ENCODE results near the gene SOCS6.
"Not testable (repeated sequence)": the region's sequence is repeated elsewhere in the genome, so short reads cannot be mapped to it uniquely, and the experiment has no call there.

The SOCS6 gene

GRCh38 chr18:70363861-70364260 lies 75.0 kb downstream of the SOCS6 start:
- no peak for DNase-seq

DNA sequence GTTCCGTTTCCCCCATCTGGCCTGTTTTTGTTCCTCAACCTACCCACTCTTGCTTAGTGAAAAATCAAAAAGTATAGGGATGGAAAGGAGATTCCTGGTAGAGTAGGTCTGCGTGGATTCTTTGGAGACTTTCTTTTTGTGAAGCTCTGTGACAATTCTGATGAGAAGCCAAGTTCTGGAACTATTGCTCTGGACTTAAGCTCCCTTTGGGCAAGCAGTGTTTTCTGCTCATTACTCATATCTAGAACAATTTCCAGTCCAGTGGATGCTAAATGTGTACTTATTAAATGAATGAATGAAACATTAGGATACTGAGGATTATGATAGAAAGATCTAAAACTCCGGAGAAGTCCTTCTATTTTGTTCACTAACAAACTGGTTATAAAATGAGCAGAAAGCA lies 76.5 kb downstream of the SOCS6 start:
- DNase-seq, result no peak

DNA sequence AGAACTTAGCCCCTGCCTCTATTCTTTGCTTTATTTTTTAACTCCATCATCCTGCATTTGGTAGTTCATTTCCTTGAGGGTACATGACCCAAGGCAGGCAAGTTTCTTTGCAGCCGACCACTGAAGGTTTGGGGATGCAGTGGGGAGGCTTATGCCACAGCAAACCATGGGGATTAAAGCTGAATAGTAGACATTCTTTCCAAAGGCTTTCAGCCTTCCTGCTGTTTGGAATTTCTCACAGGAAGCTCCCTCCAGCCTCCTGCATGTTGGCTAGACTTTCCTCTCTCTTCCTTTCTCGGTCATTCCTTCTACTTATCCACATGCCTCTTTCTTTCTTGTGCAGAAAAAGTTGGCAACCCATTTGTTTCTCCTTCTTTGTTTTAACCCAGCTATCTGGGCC lies 77.3 kb downstream of the SOCS6 start:
- no peak for DNase-seq

DNA sequence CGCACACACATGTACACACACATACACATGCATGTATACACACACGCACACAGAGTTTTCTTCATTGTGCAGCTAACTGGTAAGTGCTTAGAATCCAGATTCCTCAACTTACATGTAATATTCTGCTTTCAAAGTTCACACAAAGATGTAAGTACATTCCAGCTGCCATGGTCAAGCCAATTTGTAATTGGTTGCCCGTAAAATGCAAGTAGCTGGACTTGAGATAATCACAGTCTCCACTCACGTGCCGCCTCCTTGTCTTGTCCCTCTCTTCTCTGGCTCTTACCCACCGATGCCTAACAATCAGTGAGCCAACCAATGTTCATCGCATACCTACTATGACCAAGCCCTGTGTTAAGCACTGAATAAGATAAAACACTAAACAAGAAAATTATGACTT lies 77.8 kb downstream of the SOCS6 start:
- DNase-seq, result no peak

DNA sequence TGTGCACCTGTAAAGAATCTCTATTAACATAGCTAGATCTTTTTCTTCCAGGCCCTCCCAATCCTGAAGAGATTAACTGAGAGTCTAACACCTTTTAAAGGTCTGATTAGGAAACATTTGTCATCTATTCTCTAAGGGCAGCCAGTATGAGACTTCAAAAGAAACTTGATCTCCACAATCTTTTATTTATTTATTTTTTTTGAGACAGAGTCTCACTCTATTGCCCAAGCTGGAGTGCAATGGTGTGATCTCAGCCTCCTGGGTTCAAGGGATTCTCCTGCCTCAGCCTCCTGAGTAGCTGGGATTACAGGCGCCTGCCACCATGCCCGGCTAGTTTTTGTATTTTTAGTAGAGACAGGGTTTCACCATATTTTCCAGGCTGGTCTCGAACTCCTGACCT lies 78.5 kb downstream of the SOCS6 start:
- not testable (repeated sequence) for DNase-seq

DNA sequence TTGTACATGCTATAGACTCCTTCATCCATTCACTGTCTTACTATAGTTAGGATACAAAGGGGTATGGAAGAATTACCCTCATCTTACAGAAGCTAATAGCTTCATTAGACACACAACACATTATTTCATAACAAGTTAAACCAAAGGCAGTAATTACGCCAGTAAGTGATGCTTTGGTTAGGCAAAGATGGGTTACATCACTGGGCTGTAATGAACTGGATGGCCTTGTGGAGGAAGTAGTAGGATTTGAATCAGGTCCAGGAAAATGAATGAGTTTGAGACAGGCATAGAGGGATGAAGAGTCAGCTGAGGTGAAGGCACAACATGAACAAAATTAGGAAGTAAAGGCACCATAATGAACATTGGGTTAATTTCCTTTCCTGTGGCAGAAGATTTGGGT lies 80.1 kb downstream of the SOCS6 start:
- DNase-seq, result no peak

- no peak for DNase-seq
These were observed 82.2 kb downstream of the SOCS6 start for GRCh38 chr18:70370762-70371733.

GRCh38 chr18:70371908-70372307 lies 83.1 kb downstream of the SOCS6 start:
- DNase-seq, result no peak

- DNase-seq, result no peak
These were observed 83.7 kb downstream of the SOCS6 start for GRCh38 chr18:70372450-70373041.

DNA sequence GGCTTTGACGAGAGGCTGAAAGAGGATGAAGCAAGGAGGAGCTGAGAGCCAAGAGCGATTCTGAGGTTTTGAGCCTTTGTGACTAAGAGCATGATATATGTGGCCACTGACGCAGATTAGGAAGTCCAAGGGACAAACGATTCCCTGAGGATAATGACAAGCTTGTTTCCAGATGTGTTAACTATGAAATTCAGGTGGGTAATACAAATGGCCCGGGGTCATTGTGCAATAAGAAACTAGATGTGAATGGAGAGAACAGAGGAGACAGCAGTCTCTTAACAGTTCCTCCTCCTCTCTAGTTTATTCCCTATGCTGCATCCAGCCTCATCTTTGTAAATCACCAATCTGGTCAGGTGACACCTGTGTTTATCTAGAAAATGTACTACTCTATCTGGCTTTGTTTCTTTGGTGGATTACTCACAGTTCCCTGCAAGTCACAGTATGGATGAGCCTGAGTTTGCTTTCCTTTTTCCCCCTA lies 84.2 kb downstream of the SOCS6 start:
- DNase-seq, result no peak

DNA sequence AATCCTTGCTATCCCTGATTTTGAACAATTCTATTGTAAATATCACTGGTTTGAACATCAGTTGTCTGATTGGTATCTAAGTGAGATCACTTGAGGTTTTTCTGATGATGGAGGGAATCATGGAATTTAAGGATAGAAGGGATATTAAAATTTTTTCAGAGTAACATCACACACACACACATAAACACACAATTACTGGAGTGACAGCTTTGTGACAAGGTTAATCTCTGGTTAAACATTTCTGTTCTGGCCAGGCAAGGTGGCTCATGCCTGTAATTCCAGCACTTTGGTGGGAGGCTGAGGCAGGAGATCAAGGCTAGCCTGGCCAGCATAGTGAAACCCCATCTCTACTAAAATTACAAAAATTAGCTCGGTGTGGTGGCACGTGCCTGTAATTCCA lies 85.3 kb downstream of the SOCS6 start:
- no peak for DNase-seq

GRCh38 chr18:70376137-70376913 lies 87.5 kb downstream of the SOCS6 start:
- no peak for DNase-seq

DNA sequence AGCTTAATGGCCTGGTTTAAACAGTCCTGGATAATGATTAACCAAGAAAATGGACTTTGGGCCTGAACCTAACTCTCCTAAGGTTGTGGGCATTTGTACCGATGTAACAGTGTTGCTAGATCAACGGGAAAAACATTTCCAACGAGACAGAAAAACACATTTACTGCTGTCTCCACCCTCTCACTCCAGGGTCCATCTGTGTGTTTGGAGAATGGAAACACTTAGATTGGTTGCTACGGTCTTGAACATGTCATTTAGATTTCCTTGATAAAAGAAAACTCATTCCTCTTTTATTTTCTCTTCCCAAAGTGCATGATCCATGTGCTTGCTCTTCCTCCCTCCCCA lies 88.0 kb downstream of the SOCS6 start:
- DNase-seq, result no peak

DNA sequence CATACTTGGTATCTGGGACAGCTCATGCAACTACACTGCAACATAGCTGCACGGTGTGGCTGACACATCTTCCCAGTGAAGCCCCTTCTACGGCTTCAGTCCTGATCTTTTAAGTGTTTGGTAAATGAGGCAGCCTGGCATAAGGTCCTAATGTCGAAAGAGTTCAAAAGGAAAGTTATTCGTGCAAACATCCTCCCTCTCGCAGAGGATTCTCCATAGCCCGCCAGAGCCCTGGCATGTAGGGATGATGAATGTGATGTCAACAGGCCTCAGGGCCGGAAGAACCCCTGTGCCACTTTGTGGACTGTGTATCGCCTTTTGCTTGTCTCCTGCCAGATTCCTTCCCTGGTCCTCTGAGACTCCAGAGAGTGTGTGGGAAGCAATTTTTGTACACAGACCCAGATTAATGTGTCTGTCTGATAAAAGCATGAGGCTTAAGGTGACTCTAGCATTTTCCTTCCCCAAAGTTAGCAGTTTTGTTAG lies 88.5 kb downstream of the SOCS6 start:
- no peak for DNase-seq

- no peak for DNase-seq
These were observed 89.2 kb downstream of the SOCS6 start for GRCh38 chr18:70377857-70378701.

All from CD4-positive, alpha-beta T cell treated with Interleukin-21 for 1 hour (primary cell).